ENCODE data around the gene PARN. TPM values are rescaled to one million over a fixed set of nuclear protein-coding genes. Genes with fewer than 3 reads are reported as not detected.

PARN gene
- total and polyA plus RNA-seq, 2 donors (not counting 1 experiment from before 2014, with no cell fraction given) = 26.7 to 32.9 TPM

- Histone ChIP-seq H3K27ac (ENCODE audit: insufficient read depth, low read length) (no peak overlapping the region), H3K27me3 (ENCODE audit: control insufficient read depth, insufficient read depth, low read length) (no peaks in the 10 kb centered on the region), H4K20me1 (ENCODE audit: control insufficient read depth, extremely low read depth, insufficient read depth, low read length) (no peaks in the 10 kb centered on the region), H3K9me3 (ENCODE audit: control insufficient read depth, insufficient read depth, low read depth, low read length) (no peaks in the 10 kb centered on the region), H3K36me3 (ENCODE audit: control insufficient read depth, insufficient read depth, low read length) (no peaks in the 10 kb centered on the region), H3K9ac (ENCODE audit: insufficient read depth, low read length) (no peak overlapping the region), H2AFZ (ENCODE audit: low read length) (no peak overlapping the region), H3K4me2 (ENCODE audit: extremely low read depth, insufficient read depth, low read length) (no peak overlapping the region), H3K4me1 (ENCODE audit: control insufficient read depth, extremely low read depth, insufficient read depth, low read length) (peaks cover 19% of the 10 kb centered on the region), H3K79me2 (ENCODE audit: control insufficient read depth, insufficient read depth, low read length) (no peaks in the 10 kb centered on the region), H3K4me3 (replicated peaks in 1 of 4; ENCODE audit: control extremely low read depth in 1 of 4, insufficient read depth in 1 of 4, low read depth in 3 of 4, low read length in 4 of 4) (no peak overlapping the region)
- no peak for DNase-seq (ENCODE audit: low read depth in 2 of 2)
- TF ChIP-seq CTCF (conservative IDR thresholded peaks at IDR 0.05 in 1 of 2, IDR thresholded peaks at IDR 0.05 in 1 of 2; ENCODE audit: low read depth in 1 of 2, low read length in 2 of 2) (no peak), EZH2 (IDR thresholded peaks at IDR 0.05; ENCODE audit: low read length, missing control alignments) (no peak)
Observed at GRCh38 chr16:14499110-14499509, 130.9 kb downstream of the PARN start.

GRCh38 chr16:14497245-14498082 lies 132.6 kb downstream of the PARN start:
- Histone ChIP-seq H3K4me3 (replicated peaks in 1 of 4; ENCODE audit: control extremely low read depth in 1 of 4, insufficient read depth in 1 of 4, low read depth in 3 of 4, low read length in 4 of 4) (no peak overlapping the region), H3K36me3 (ENCODE audit: control insufficient read depth, insufficient read depth, low read length) (no peaks in the 10 kb centered on the region), H3K9me3 (ENCODE audit: control insufficient read depth, insufficient read depth, low read depth, low read length) (no peaks in the 10 kb centered on the region), H3K4me1 (ENCODE audit: control insufficient read depth, extremely low read depth, insufficient read depth, low read length) (peaks cover 12% of the 10 kb centered on the region), H3K79me2 (ENCODE audit: control insufficient read depth, insufficient read depth, low read length) (no peaks in the 10 kb centered on the region), H3K27me3 (ENCODE audit: control insufficient read depth, insufficient read depth, low read length) (no peaks in the 10 kb centered on the region), H3K27ac (ENCODE audit: insufficient read depth, low read length) (no peak overlapping the region), H2AFZ (ENCODE audit: low read length) (no peak overlapping the region), H3K4me2 (ENCODE audit: extremely low read depth, insufficient read depth, low read length) (no peak overlapping the region), H4K20me1 (ENCODE audit: control insufficient read depth, extremely low read depth, insufficient read depth, low read length) (no peaks in the 10 kb centered on the region), H3K9ac (ENCODE audit: insufficient read depth, low read length) (no peak overlapping the region)
- no peak for DNase-seq (ENCODE audit: low read depth in 2 of 2)
- TF ChIP-seq CTCF (conservative IDR thresholded peaks at IDR 0.05 in 1 of 2, IDR thresholded peaks at IDR 0.05 in 1 of 2; ENCODE audit: low read depth in 1 of 2, low read length in 2 of 2) = no peak
- TF ChIP-seq EZH2 (IDR thresholded peaks at IDR 0.05; ENCODE audit: low read length, missing control alignments) = no peak

- H3K4me2 ChIP-seq (ENCODE audit: extremely low read depth, insufficient read depth, low read length) = no peak overlapping the region
- no peak for DNase-seq (ENCODE audit: low read depth in 2 of 2)
- H3K9ac ChIP-seq (ENCODE audit: insufficient read depth, low read length) = no peak overlapping the region
Observed at GRCh38 chr16:14496786-14497185, 133.3 kb downstream of the PARN start.

More at GRCh38 chr16:14496786-14497185, 133.3 kb downstream of the PARN start:
- Histone ChIP-seq H3K27me3 (ENCODE audit: control insufficient read depth, insufficient read depth, low read length) (no peaks in the 10 kb centered on the region), H2AFZ (ENCODE audit: low read length) (no peak overlapping the region), H3K9me3 (ENCODE audit: control insufficient read depth, insufficient read depth, low read depth, low read length) (no peaks in the 10 kb centered on the region), H3K36me3 (ENCODE audit: control insufficient read depth, insufficient read depth, low read length) (no peaks in the 10 kb centered on the region), H3K79me2 (ENCODE audit: control insufficient read depth, insufficient read depth, low read length) (no peaks in the 10 kb centered on the region), H3K27ac (ENCODE audit: insufficient read depth, low read length) (no peak overlapping the region), H4K20me1 (ENCODE audit: control insufficient read depth, extremely low read depth, insufficient read depth, low read length) (no peaks in the 10 kb centered on the region), H3K4me1 (ENCODE audit: control insufficient read depth, extremely low read depth, insufficient read depth, low read length) (peaks cover 6% of the 10 kb centered on the region), H3K4me3 (replicated peaks in 1 of 4; ENCODE audit: control extremely low read depth in 1 of 4, insufficient read depth in 1 of 4, low read depth in 3 of 4, low read length in 4 of 4) (no peak overlapping the region)
- no peak for TF ChIP-seq CTCF (conservative IDR thresholded peaks at IDR 0.05 in 1 of 2, IDR thresholded peaks at IDR 0.05 in 1 of 2; ENCODE audit: low read depth in 1 of 2, low read length in 2 of 2)
- TF ChIP-seq EZH2 (IDR thresholded peaks at IDR 0.05; ENCODE audit: low read length, missing control alignments) = no peak
